Subcutaneous adipose tissue (tissue), 4 donors: ENCODE data around the gene ZNF280D. TPM values are rescaled to one million over a fixed set of nuclear protein-coding genes. Genes with fewer than 3 reads are reported as not detected.

Experiments used
- CTCF ChIP-seq: fragments of 450-650 bp; IDR thresholded peaks from one replicate; pipeline ENCODE4 v1.5.1; 2016; ENCODE audit warnings: low read depth, mild to moderate bottlenecking, control low read depth, antibody characterized with exemption, moderate library complexity
- total RNA-seq, 4 donors: library from RNA; depleted of rRNA; stranded (reverse); fragments of >200 nt; gene quantifications; one replicate each; pipeline ENCODE4 v1.1.0, GENCODE V29; 2016

ZNF280D gene
- 10 to 100 TPM; 55.1 to 74.0 (median 62.4) TPM for total RNA-seq

- no peak for TF ChIP-seq CTCF
Observed at GRCh38 chr15:56733136-56734012, at the start of gene ZNF280D. Gene ZNF280D (minus strand): TSS chr15:56733509. CDS start chr15:56707109, 26,400 bp downstream.

GRCh38 chr15:56782306-56782705 is 49.0 kb upstream of the ZNF280D start:
- no peak for TF ChIP-seq CTCF

DNA sequence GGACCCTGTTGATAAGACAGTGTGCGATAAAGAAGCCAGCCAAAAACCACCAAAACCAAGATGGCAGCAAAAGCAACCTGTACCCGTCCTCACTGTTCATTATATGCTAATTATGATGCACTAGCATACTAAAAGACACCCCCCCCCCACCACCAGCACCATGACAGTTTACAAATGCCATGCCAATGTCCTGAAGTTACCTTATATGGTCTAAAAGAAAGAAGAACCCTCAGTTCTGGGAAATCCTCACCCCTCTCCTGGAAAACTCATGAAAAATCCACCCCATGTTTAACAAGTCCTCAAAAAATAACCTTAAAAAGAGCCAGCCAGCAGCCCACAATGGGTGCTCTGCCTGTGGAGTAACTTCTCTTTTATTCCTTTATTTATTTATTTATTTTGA is 48.4 kb upstream of the ZNF280D start:
- no peak for TF ChIP-seq CTCF

- TF ChIP-seq CTCF, result no peak
Observed at GRCh38 chr15:56778761-56779160, 45.5 kb upstream of the ZNF280D start.

DNA sequence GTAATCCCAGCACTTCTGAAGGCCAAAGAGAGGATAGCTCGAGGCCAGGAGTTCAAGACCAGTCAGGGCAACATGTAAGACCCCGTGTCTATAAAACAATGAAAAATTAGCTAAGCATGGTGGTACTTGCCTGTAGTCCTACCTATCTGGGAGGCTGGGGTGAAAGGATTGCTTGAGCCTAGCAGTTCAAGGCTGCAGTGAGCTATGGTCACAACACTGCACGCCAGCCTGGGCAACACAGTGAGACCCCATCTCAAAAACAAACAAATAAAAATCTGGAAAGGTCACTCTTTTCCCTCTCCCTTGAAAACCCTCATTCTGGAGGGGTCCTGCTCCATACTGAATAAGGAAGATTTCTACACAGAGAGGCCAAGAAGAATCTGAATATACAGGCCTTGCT is 43.5 kb upstream of the ZNF280D start:
- TF ChIP-seq CTCF, result no peak

- no peak for TF ChIP-seq CTCF
Observed at GRCh38 chr15:56775641-56776040, 42.3 kb upstream of the ZNF280D start.

GRCh38 chr15:56774356-56774755 is 41.0 kb upstream of the ZNF280D start:
- TF ChIP-seq CTCF, result no peak
